Measurements from ENCODE around the gene SLC8A2. TPM values are rescaled to one million over a fixed set of nuclear protein-coding genes. Genes with fewer than 3 reads are reported as not detected.

Gene SLC8A2
- total RNA-seq, 4 donors from 2014 or later = 0.19 to 1.4 (median 0.47) TPM; not detected in 1

DNA sequence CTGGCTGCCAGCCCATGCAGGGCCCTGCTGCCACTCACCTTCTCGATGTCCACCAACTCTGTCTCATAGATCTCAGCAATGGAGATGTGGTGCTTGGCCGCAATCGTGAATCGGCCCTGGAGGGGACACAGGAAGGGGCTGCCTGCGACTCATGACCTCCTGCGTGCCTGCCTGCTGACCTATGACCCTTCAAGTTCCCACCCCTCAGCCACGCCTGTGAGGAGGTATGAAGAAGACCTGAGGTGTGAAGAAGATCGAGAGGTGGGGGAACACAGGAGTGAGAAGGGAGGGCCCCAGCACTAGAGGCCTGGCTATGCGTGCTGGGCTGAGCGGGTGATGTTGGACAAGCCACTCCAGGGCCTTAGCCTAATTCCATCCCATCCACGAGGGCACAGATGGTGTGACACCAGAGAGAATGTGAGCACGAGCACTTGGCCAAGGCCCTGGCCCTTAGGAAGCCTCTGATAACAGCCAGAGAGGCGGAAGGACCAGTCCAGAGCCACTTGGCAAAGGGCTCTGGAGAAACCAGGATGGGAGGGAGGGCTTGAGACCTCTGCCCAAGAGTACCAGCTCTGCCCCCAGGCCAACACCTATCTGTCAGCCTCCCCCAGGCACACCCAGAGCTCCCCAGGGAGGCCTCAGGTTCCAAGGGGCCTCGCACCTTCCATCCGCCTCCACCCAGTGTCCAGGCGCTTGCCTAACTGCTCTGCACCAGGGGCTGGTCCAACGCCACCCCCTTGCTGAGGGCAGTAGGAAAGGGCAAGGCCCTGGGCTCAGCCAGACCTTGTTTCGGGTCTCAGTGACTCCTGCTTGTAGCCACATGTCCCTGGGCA is 21.9 kb upstream of the SLC8A2 start:
- no peak for DNase-seq (ENCODE audit: low spot score)
- no peak for ATAC-seq (ENCODE audit: low FRiP score)

DNA sequence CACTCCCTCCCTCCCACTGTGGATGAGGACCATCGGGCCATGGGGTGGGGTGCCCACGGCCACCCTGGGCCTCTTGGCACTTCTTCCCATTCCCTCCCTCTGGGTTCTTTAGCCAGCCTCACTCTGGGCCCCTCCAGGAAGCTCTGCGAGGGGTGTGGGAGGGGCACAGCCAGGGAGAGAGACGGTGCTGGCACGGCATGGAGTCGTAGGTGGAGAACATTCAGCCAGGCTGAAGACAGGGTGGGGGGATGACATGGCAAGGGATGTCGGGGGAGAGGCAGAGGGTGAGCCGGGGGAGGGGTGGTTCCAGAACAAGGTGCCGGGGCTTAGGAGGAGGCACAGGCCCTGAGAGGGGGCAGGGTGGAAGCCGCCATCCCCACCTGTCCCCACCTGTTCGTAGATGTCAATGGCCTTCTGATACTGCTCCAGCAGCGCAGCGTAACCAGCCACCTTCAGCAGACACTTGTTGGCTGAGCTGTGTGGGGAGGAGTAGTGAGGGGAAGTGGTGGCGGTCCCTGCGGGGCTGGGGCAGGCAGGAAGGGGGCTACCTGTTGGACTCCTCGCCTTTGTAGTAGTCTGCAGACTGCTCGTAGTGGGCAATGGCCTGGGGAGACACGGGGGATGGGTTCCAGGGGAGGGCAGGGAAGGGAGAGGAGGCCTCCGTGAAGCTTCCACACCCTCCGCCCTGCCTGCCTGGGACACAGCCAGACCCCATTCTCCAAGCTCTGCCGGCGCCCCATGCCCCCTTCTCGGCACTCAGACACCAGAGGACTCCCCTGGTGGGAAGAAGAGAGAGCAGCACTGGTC is 21.1 kb upstream of the SLC8A2 start:
- no peak for ATAC-seq (ENCODE audit: low FRiP score)
- TF ChIP-seq, protein P1, sequence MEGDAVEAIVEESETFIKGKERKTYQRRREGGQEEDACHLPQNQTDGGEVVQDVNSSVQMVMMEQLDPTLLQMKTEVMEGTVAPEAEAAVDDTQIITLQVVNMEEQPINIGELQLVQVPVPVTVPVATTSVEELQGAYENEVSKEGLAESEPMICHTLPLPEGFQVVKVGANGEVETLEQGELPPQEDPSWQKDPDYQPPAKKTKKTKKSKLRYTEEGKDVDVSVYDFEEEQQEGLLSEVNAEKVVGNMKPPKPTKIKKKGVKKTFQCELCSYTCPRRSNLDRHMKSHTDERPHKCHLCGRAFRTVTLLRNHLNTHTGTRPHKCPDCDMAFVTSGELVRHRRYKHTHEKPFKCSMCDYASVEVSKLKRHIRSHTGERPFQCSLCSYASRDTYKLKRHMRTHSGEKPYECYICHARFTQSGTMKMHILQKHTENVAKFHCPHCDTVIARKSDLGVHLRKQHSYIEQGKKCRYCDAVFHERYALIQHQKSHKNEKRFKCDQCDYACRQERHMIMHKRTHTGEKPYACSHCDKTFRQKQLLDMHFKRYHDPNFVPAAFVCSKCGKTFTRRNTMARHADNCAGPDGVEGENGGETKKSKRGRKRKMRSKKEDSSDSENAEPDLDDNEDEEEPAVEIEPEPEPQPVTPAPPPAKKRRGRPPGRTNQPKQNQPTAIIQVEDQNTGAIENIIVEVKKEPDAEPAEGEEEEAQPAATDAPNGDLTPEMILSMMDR (IDR thresholded peaks at IDR 0.05) = no peak
- DNase-seq (ENCODE audit: low spot score) = no peak

More for the DNA sequence above, 21.9 kb upstream of the SLC8A2 start:
- TF ChIP-seq, protein P1 (IDR thresholded peaks at IDR 0.05) = no peak

DNA sequence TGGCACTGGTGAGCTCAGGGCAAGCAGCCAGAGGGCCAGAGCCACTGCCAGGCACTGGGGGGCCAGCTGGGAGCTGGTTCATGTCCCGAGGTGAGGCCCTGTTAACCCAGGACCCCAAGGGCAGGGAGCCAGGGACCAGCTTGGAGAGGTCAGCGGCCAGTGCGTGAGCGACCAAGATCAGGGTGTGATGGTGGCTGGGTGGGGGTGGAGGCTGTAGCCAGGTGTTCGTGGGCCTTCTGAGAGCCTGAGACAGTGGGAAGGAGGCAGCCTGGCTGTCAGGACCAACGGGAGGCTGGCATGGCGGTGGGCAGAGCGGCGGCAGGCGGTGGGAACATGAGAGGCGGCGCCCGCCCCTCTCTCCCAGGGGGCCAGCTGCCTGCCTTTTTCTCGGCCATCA is 20.4 kb upstream of the SLC8A2 start:
- TF ChIP-seq, protein P1 (IDR thresholded peaks at IDR 0.05) = no peak
- DNase-seq (ENCODE audit: low spot score) (no peak), ATAC-seq (ENCODE audit: low FRiP score) (no peak)

DNA sequence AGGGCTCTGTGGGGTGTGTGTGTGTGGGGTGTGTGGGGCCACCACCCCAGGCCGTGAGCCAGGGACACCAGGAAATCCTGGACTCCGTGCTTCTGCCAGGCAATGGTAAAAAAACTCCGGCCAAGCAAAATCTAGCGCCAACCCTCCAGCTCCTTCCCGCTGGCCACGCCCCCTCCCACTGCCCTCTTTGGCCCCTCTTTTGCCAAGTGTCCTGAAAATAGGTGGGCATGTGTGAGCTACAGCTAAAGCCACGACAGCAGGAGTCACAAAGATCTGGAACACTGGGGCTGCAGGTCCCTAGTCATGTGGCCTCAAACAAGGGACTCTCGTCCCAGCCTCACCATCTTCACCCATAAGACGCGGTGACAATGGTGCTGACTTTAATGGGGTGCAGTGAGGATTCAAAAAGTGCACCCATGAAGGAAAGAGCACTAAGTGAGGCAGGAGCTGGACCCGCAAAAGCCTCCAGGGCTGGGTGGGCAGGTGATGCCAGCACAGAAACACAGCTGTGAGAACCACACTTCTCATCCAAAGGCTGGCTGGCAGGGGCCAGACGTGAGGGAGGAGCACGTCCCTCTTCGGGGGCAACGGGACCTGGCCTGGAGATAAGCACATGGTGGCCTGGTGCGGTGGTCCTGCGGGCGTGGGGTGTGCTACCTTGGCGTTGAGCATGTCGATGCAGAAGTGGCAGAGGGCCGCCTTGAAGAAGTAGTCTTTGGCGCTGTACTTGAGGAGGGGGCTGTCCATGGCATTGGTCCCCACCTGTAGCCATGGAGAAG is 19.9 kb upstream of the SLC8A2 start:
- ATAC-seq (ENCODE audit: low FRiP score) (no peak), DNase-seq (ENCODE audit: low spot score) (no peak)
- TF ChIP-seq, protein P1 (IDR thresholded peaks at IDR 0.05) = no peak

DNA sequence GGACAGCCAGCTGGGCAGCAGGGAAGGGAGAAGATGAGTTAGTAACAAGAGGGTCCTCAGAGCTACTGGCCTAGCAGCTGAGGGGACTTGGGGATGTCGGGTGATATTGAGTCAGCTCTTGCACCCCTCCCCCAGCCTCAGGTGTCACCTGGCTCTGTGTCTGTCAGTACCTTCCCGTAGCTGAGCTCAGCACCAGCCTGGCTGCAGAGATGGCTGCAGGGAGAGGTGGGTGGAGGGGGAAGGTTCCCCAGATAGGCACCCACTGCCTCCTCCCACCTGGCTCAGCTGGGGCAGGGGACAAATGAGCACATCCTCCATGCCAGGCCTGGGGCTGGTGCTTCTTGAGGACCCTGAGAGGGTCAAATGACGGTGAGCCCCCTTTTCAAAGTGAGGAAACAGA is 19.2 kb upstream of the SLC8A2 start:
- no peak for DNase-seq (ENCODE audit: low spot score)
- TF ChIP-seq, protein P1 (IDR thresholded peaks at IDR 0.05) = no peak
- ATAC-seq (ENCODE audit: low FRiP score) = no peak

DNA sequence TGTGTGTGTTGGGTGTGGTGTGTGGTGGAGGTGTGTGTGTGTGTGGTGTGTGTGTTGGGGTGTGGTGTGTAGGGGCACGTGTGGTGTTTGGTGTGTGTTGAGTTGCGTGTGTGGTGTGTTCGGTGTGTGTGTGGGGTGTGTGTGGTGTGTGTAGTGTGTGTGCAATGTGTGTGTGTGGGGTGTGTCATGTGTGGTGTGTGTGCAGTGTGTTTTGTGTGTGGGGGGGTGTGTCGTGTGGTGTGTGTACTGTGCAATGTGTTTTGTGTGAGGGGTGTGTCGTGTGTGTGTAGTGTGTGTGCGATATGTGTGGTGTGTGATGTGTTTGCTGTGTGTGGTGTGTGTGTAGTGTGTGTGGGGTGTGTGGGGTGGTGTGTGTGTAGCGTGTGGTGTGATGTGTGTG is 18.3 kb upstream of the SLC8A2 start:
- TF ChIP-seq, protein P1 (IDR thresholded peaks at IDR 0.05) = no peak
- ATAC-seq (ENCODE audit: low FRiP score) = no peak

More for the DNA sequence above, 18.3 kb upstream of the SLC8A2 start:
- no peak for DNase-seq (ENCODE audit: low spot score)

Measured in omental fat pad (tissue), 4 donors.